HepG2 (cell line): Measurements from ENCODE around the gene HDAC5. TPM values are rescaled to one million over a fixed set of nuclear protein-coding genes. Genes with fewer than 3 reads are reported as not detected.
A peak's percentile ranks its signal among the peaks of the same experiment; 100 is the strongest.

Experiments used
- ATF1 ChIP-seq: IDR thresholded peaks from 2 replicates; pipeline ENCODE4 v1.6.1; 2016; ENCODE audit warnings: mild to moderate bottlenecking, control low read depth
- DMAP1 ChIP-seq: IDR thresholded peaks from 2 replicates; pipeline ENCODE4 v1.6.1; 2016
- DRAP1 ChIP-seq: IDR thresholded peaks from 2 replicates; pipeline ENCODE4 v1.6.1; 2016; ENCODE audit warnings: missing genetic modification reagents, missing compliant biosample characterization
- FOXA3 ChIP-seq: IDR thresholded peaks from 2 replicates; pipeline ENCODE4 v1.6.1; 2016; ENCODE audit warnings: missing genetic modification reagents, missing compliant biosample characterization
- HINFP ChIP-seq: sonication (generic); formaldehyde crosslinking; IDR thresholded peaks from 2 replicates; pipeline ENCODE4 v1.4.0; 2020; ENCODE audit warnings: low read depth, mild to moderate bottlenecking, missing genetic modification reagents
- HNF4A ChIP-seq: sonication (generic); formaldehyde crosslinking; IDR thresholded peaks from 2 replicates; pipeline ENCODE4 v1.4.0; 2020; ENCODE audit warnings: missing genetic modification reagents
- PHF5A ChIP-seq: IDR thresholded peaks from one replicate; pipeline ENCODE4 v1.6.1; 2018; ENCODE audit warnings: low read depth, missing genetic modification reagents; ENCODE audit not compliant: unreplicated experiment
- RERE ChIP-seq: IDR thresholded peaks from 2 replicates; pipeline ENCODE4 v1.6.1; 2016; ENCODE audit warnings: low read depth, missing genetic modification reagents, missing compliant biosample characterization
- SKIL ChIP-seq: sonication (generic); formaldehyde crosslinking; IDR thresholded peaks from 2 replicates; pipeline ENCODE4 v1.8.0; 2022; ENCODE audit warnings: missing genetic modification reagents, mild to moderate bottlenecking, moderate library complexity, borderline replicate concordance
- SOX5 ChIP-seq: IDR thresholded peaks from 2 replicates; pipeline ENCODE4 v1.6.1; 2016; ENCODE audit warnings: borderline replicate concordance
- ZFP91 ChIP-seq: sonication (generic); formaldehyde crosslinking; IDR thresholded peaks from 2 replicates; pipeline ENCODE4 v1.9.0; 2022; ENCODE audit warnings: missing genetic modification reagents, mild to moderate bottlenecking, borderline replicate concordance
- ZNF639 ChIP-seq: conservative IDR thresholded peaks from 2 replicates; pipeline ENCODE4 v1.6.1; 2018; ENCODE audit warnings: missing genetic modification reagents
- polyA plus RNA-seq, 8 experiments: library from polyadenylated mRNA; depleted of rRNA in 3 of 8; stranded (reverse) in 7 of 8; unstranded in 1 of 8; fragments of >200 nt; fragmentation: Illumina TruSeq in 4 of 8; extraction: Trizol in 4 of 8; gene quantifications; 2 replicates each; pipeline versions ENCODE4 v1.2.1 to v1.2.3, GENCODE V29; 2011 to 2016; ENCODE audit warnings: low read depth in 4 of 8, missing spikeins in 1 of 8, mixed read lengths in 1 of 8; ENCODE audit not compliant: insufficient read depth in 1 of 8
- total RNA-seq, 5 experiments: library from RNA; depleted of rRNA; stranded (reverse); fragments of >200 nt; fragmentation: Illumina TruSeq; extraction: Trizol; gene quantifications; 2 replicates each; pipeline ENCODE4 v1.2.3, GENCODE V29; 2016; ENCODE audit warnings: low read depth in 1 of 5

Gene HDAC5
- total and polyA plus RNA-seq, 2 of the 13 experiments (the other 11 are each of a cell fraction or from before 2014, with no cell fraction given): 46.4 to 85.4 TPM

- 0 out of 2 replicates have a peak, but pooled peaks have one; percentile 62 for TF ChIP-seq HINFP (CRISPR knock-in tag)
- 0 out of 2 replicates have a peak, but pooled peaks have one; percentile 71 for TF ChIP-seq RERE (CRISPR knock-in tag)
- peak; percentile 75; the same call in 1 of the 2 replicates for TF ChIP-seq SOX5 (CRISPR knock-in tag)
- TF ChIP-seq SKIL (CRISPR knock-in tag): peak; percentile 76
- peak; percentile 90 for TF ChIP-seq ZFP91
- TF ChIP-seq FOXA3 (CRISPR knock-in tag): peak; percentile 88
- 0 out of 2 replicates have a peak, but pooled peaks have one; percentile 67 for TF ChIP-seq ZNF639
- TF ChIP-seq PHF5A: peak; percentile 93
- no peak for TF ChIP-seq ATF1 (CRISPR knock-in tag)
- TF ChIP-seq DRAP1 (CRISPR knock-in tag): peak; percentile 87
- TF ChIP-seq DMAP1 (CRISPR knock-in tag): peak; percentile 81
- peak; percentile 80 for TF ChIP-seq HNF4A (CRISPR knock-in tag)
These were observed 14.8 kb downstream of the HDAC5 start (continued) for GRCh38 chr17:44108440-44109311.
